ENCODE measurements around the gene CNGB1. TPM values are rescaled to one million over a fixed set of nuclear protein-coding genes. Genes with fewer than 3 reads are reported as not detected.
"Not testable (repeated sequence)": the region's sequence is repeated elsewhere in the genome, so short reads cannot be mapped to it uniquely, and the experiment has no call there.

Gene CNGB1
- polyA plus RNA-seq, 3 donors: 0.09 to 0.11 TPM; not detected in 1

DNA sequence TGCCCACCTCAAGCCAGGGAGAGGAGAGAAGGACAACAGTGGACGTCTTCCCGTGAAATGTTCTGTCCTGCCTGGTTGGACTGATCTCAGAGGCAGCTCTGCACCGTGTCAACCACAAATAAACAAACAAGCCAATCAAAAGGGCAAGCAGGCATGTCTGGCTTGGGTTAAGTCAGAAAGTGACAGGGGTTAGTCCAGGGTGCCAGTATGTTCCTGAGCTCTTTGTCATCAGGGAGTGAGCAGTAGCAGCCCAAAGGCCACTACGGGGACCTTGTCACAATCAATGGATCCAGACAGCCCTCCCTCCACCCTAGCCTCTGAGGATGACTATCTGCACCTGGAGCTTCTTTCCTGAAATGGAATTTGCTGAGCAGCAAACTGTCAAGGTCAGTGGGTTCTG, 35.0 kb downstream of the CNGB1 start:
- no peak for DNase-seq

- DNase-seq: no peak
Observed at GRCh38 chr16:57930533-57930932, 40.4 kb downstream of the CNGB1 start.

GRCh38 chr16:57929250-57929649, 41.7 kb downstream of the CNGB1 start:
- no peak for DNase-seq

- DNase-seq: no peak
Observed at GRCh38 chr16:57926041-57926440, 44.9 kb downstream of the CNGB1 start.

- DNase-seq: no peak
Observed at GRCh38 chr16:57925310-57925709, 45.6 kb downstream of the CNGB1 start.

- DNase-seq: no peak
Observed at GRCh38 chr16:57924514-57924913, 46.4 kb downstream of the CNGB1 start.

DNA sequence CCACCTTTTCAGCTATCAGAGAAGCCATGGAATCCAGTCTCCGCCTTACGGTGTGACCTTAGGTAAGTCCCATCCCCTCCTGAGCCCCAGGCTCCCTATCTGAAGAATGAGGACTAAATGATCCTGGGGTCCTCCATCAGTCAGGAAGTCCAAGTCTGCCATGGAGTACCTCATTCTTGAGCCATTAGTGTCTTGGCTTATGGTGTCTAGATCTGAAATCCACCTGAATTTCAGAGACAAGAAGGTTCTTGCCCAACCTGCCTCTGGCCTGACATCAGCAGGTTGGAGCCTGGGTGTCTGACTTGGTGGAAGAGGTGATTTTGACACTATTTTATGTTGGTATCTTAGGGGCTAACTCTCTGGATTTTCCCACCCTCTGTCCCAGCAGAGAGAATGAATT, 47.1 kb downstream of the CNGB1 start:
- DNase-seq: no peak

DNA sequence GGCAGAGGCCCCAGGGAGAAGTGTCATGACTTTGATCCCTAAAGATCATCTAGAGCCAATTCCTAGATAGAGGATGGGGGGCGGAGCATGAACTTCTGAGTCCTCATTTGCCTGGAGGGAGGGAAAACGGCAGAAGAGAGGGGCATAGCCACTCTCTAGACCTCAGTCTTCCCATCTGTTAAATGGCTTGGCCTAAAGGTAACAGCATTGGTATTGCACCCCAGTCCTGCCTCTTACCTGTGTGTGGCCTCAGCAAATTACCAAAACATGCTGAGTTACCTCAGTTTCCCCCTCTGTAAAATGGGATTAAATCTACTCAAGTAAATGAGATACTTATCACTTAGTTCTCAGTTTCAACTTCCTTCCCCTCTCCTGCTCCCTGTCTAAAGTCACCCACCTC, 47.5 kb downstream of the CNGB1 start:
- no peak for DNase-seq

- no peak for DNase-seq
Observed at GRCh38 chr16:57920880-57921229, 50.1 kb downstream of the CNGB1 start.

GRCh38 chr16:57920215-57920879, 50.6 kb downstream of the CNGB1 start:
- no peak for DNase-seq

GRCh38 chr16:57918994-57919393, 51.9 kb downstream of the CNGB1 start:
- no peak for DNase-seq

DNA sequence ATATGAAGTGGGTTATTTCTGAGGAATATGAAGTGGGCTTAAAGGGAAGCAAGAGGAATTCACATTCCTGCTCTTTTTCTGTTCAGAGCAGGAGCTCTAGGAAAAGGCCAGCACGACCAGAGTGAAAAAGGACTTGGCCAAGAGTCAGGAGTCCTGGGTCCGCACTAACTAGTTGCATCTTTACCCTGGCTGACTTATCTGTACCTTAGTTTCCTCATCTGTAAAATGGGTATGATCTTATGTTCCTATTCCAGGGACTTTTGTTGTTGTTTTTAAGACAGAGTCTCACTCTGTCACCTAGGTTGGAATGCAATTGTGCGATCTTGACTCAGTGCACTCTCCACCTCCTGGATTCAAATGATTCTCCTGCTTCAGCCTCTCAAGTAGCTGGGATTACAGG, 52.5 kb downstream of the CNGB1 start:
- no peak for DNase-seq

DNA sequence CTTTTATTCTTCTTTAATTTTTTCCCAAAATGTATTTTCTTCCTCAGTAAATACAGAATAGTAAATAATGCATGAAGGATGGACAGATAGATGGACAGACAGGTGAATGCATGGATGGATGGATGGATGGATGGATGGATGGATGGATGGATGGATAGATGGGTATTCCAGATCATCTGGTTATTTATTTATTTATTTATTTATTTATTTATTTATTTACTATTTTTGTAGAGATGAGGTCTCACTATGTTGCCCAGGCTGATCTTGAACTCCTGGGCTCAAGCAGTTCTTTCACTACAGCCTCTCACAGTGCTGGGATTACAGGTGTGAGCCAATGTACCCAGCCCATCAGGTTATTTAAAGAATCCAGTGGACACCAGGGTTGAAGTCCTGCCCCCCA, 53.0 kb downstream of the CNGB1 start:
- not testable (repeated sequence) for DNase-seq

GRCh38 chr16:57917489-57917888, 53.4 kb downstream of the CNGB1 start:
- DNase-seq: not testable (repeated sequence)

GRCh38 chr16:57916735-57917438, 54.0 kb downstream of the CNGB1 start:
- DNase-seq: no peak

DNA sequence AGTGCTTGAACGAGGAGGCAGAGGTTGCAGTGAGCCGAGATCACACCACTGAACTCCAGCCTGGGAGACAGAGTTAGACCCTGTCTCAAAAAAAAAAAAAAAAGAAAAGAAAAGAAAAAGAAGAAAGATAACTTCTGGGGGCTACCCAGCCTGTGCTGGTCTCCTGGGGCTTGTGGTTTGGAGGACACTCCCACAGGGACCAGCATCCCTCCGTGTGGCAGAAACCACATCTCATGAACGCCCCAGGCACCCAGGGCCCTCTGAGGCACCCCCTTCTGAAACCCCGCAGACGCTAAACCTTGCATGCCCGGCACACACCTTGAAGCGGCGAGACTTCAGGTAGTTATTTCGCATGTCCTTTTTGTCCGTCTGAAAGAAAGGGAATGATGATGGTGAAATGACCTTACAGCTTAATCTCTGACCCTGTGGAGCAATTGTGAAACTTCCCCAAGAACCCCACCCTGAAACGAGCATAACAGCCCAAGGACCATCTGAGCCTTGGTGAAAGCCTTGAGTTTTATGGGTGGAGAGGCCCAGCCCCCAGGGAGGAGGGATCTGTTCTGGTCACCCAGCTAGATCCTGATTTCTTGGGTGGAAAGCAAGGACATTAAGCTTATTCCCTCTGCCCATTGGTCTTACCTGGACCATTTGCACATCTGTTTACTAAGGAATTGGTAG, 55.0 kb downstream of the CNGB1 start:
- no peak for DNase-seq

- no peak for DNase-seq
Observed at GRCh38 chr16:57915267-57915666, 55.7 kb downstream of the CNGB1 start.

GRCh38 chr16:57914244-57915173, 56.4 kb downstream of the CNGB1 start:
- no peak for DNase-seq

GRCh38 chr16:57912529-57913260, 58.2 kb downstream of the CNGB1 start:
- DNase-seq: no peak

DNA sequence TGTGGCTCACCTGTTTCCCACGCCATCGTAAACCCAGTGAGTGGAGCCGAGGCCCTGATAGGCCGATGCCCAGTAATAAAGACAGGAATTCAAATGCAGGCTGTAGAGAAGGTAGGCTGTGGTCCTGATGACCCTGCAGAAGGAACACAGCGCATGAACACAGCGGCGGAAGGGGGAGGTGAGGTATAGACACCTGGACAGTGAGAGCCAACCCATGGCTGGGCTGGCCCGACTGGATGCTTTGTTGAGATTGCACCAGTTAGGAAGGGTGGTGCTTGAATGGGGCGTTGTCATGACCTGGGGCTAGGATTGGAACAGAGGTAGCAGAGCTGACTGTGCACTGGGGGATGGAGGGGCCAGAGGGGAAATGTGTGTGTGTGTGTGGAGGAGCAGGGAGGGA, 59.2 kb downstream of the CNGB1 start:
- no peak for DNase-seq

- no peak for DNase-seq
Observed at GRCh38 chr16:57910696-57911095, 60.2 kb downstream of the CNGB1 start.
